ENCODE measurements around the gene RSU1. TPM values are rescaled to one million over a fixed set of nuclear protein-coding genes. Genes with fewer than 3 reads are reported as not detected.

Gene RSU1
- total and polyA plus RNA-seq, 2 donors (not counting 3 experiments of a cell fraction or from before 2014, with no cell fraction given), result 80.2 to 104 TPM

DNA sequence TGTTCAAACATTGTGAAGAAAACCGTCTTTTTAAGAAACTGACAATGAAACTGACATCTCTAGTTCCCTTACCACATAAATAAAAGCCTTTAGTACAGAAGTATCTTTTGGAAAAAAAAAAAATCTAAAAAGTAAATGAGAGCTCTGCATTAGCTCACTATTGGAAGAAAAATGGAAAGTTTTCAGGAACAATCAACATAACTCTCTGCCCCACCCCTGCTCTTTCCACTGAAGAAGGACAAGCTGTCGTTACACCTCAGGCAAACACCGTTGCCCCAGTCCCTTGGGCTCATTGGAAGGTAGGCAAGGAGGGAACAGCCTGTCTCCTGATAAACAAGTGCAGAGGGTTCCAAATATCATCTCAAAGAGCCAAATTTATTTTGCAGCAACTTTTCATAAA, 273.1 kb downstream of the RSU1 start:
- intact Hi-C loops (cut with micrococcal nuclease), result loop anchor here (2.0 kb wide), 1 partner anchor 665 kb away; no protein-coding TSS in a partner anchor
- BruUV-seq (replicated peaks), result no TSS peak
- no peaks in the 10 kb centered on the region for H3K4me1 ChIP-seq (ENCODE audit: control insufficient read depth, extremely low read depth, insufficient read depth, low read length)
- ChIA-PET POLR2A (no interaction called here), CTCF (interaction anchor here (1.6 to 2.7 kb wide), 7 partner anchors 15 to 665 kb away, joined by 3 to 44 read pairs (median 7); no protein-coding TSS in a partner anchor)
- H4K20me1 ChIP-seq (replicated peaks; ENCODE audit: control insufficient read depth, extremely low read depth, insufficient read depth, low read length), result no peaks in the 10 kb centered on the region
- no peaks in the 10 kb centered on the region for H3K9me1 ChIP-seq (replicated peaks; ENCODE audit: control insufficient read depth, extremely low read depth, insufficient read depth, low read length)
- dilution Hi-C loops (cut with MboI; ENCODE audit: extremely low pct_ligation_motif_present, low sequenced_read_pairs), result no loop called here
- no peaks in the 10 kb centered on the region for H3K79me2 ChIP-seq (ENCODE audit: control insufficient read depth, insufficient read depth, low read length)
- no peak overlapping the region for H3K4me3 ChIP-seq (replicated peaks in 1 of 3; ENCODE audit: insufficient read depth in 1 of 3, low read depth in 1 of 3, low read length in 3 of 3)
- no peak overlapping the region for H3K27ac ChIP-seq (ENCODE audit: insufficient read depth, low read depth, low read length)
- H3K9ac ChIP-seq (replicated peaks; ENCODE audit: extremely low read depth, insufficient read depth, low read length), result no peak overlapping the region
- TF ChIP-seq, protein P1, sequence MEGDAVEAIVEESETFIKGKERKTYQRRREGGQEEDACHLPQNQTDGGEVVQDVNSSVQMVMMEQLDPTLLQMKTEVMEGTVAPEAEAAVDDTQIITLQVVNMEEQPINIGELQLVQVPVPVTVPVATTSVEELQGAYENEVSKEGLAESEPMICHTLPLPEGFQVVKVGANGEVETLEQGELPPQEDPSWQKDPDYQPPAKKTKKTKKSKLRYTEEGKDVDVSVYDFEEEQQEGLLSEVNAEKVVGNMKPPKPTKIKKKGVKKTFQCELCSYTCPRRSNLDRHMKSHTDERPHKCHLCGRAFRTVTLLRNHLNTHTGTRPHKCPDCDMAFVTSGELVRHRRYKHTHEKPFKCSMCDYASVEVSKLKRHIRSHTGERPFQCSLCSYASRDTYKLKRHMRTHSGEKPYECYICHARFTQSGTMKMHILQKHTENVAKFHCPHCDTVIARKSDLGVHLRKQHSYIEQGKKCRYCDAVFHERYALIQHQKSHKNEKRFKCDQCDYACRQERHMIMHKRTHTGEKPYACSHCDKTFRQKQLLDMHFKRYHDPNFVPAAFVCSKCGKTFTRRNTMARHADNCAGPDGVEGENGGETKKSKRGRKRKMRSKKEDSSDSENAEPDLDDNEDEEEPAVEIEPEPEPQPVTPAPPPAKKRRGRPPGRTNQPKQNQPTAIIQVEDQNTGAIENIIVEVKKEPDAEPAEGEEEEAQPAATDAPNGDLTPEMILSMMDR (IDR thresholded peaks at IDR 0.05; ENCODE audit: extremely low read depth in 1 of 2, insufficient read depth in 1 of 2, low read depth in 1 of 2, low read length in 2 of 2), result no peak
- TF ChIP-seq GATA2 (IDR thresholded peaks at IDR 0.05; ENCODE audit: insufficient read depth, insufficient read length, low read depth, low read length) (no peak), POLR2AphosphoS5 (IDR thresholded peaks at IDR 0.05; ENCODE audit: insufficient read depth, low read depth, low read length) (no peak), JUN (IDR thresholded peaks at IDR 0.05; ENCODE audit: borderline replicate concordance, insufficient read depth, insufficient read length, low read depth) (no peak), EZH2 (IDR thresholded peaks at IDR 0.05; ENCODE audit: borderline replicate concordance, low read depth, low read length, severe bottlenecking) (no peak), MYC (IDR thresholded peaks at IDR 0.05; ENCODE audit: low read depth, low read length) (no peak), FOS (IDR thresholded peaks at IDR 0.05; ENCODE audit: borderline replicate concordance, insufficient read depth, low read length) (no peak), POLR2A (IDR thresholded peaks at IDR 0.05; ENCODE audit: low read depth, low read length) (no peak)
- TF ChIP-seq, protein P2, sequence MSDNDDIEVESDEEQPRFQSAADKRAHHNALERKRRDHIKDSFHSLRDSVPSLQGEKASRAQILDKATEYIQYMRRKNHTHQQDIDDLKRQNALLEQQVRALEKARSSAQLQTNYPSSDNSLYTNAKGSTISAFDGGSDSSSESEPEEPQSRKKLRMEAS (IDR thresholded peaks at IDR 0.05; ENCODE audit: insufficient read depth, insufficient read length), result no peak
- FAIRE-seq (no peak), DNase-seq (ENCODE audit: low read depth, low spot score) (no peak)
- H3K9me3 ChIP-seq (replicated peaks; ENCODE audit: control insufficient read depth, insufficient read depth, low read length), result no peaks in the 10 kb centered on the region
- peaks cover 0 to 5% of the 10 kb centered on the region in 2 experiments for H3K27me3 ChIP-seq (ENCODE audit: control insufficient read depth in 2 of 2, insufficient read depth in 2 of 2, low read length in 2 of 2)
- H3K36me3 ChIP-seq (ENCODE audit: control insufficient read depth in 2 of 2, extremely low read depth in 1 of 2, insufficient read depth in 2 of 2, low read length in 2 of 2), result no peaks in the 10 kb centered on the region
- H3K4me2 ChIP-seq (ENCODE audit: insufficient read depth, low read length), result no peak overlapping the region
- no peak overlapping the region for H2AFZ ChIP-seq (ENCODE audit: low read depth, low read length)

Small RNA genes within 50 kb of the gene (small RNA-seq; reads per million reads assigned to genes)
- gene RF02271 (ENCODE audit: insufficient read depth, insufficient read length, low read depth, low replicate concordance), result not detected
